Neural cell (in vitro differentiated cells): Measurements from ENCODE around the gene COPB2. TPM values are rescaled to one million over a fixed set of nuclear protein-coding genes. Genes with fewer than 3 reads are reported as not detected.

Experiments used
- H2AFZ ChIP-seq: fragments of 200-600, 300-800 bp; sonication (generic), shearing (Covaris generic); 2 replicates; pipeline ENCODE4 v1.6.0; 2014; ENCODE audit warnings: low read depth, mild to moderate bottlenecking, antibody characterized with exemption, low read length, moderate library complexity
- H3F3A ChIP-seq: fragments of 200-600 bp; shearing (Covaris generic); 2 replicates; pipeline ENCODE4 v1.6.1; 2016; ENCODE audit warnings: mild to moderate bottlenecking, moderate library complexity, mixed read lengths, antibody characterized with exemption, low read length; ENCODE audit not compliant: insufficient read depth, poor library complexity, severe bottlenecking
- H3K27ac ChIP-seq: fragments of 200-600, 300-800 bp; sonication (generic), shearing (Covaris generic); 2 replicates; pipeline ENCODE4 v1.5.1; 2014; ENCODE audit warnings: mild to moderate bottlenecking, low read length, moderate library complexity
- H3K27me3 ChIP-seq: fragments of 300-800, 200-600 bp; sonication (generic), shearing (Covaris generic); 2 replicates; pipeline ENCODE4 v1.6.0; 2014; ENCODE audit warnings: mild to moderate bottlenecking, low read depth, low read length, moderate library complexity; ENCODE audit not compliant: insufficient read depth
- H3K36me3 ChIP-seq: fragments of 300-800, 200-600 bp; sonication (generic), shearing (Covaris generic); 2 replicates; pipeline ENCODE4 v1.5.1; 2014; ENCODE audit warnings: mild to moderate bottlenecking, antibody characterized with exemption, low read length, moderate library complexity; ENCODE audit not compliant: insufficient read depth
- H3K4me2 ChIP-seq: fragments of 300-800, 200-600 bp; sonication (generic), shearing (Covaris generic); 2 replicates; pipeline ENCODE4 v1.6.0; 2014; ENCODE audit warnings: mild to moderate bottlenecking, low read length
- H3K4me3 ChIP-seq: fragments of 300-800, 200-600 bp; sonication (generic), shearing (Covaris generic); 2 replicates; pipeline ENCODE4 v1.5.1; 2014; ENCODE audit warnings: mild to moderate bottlenecking, low read length, moderate library complexity
- H3K79me2 ChIP-seq: fragments of 200-600 bp; shearing (Covaris generic); replicated peaks from 2 replicates; pipeline ENCODE4 v1.6.0; 2014; ENCODE audit warnings: mild to moderate bottlenecking, low read length, moderate library complexity; ENCODE audit not compliant: insufficient read depth
- H3K9ac ChIP-seq: fragments of 300-800, 200-600 bp; sonication (generic), shearing (Covaris generic); 2 replicates; pipeline ENCODE4 v1.6.1; 2016; ENCODE audit warnings: mild to moderate bottlenecking, low read length, mixed read lengths
- H3K9me2 ChIP-seq: fragments of 200-600 bp; shearing (Covaris generic); 2 replicates; pipeline ENCODE4 v1.6.1; 2016; ENCODE audit warnings: mild to moderate bottlenecking, low read length, mixed read lengths; ENCODE audit not compliant: insufficient read depth
- H3K9me3 ChIP-seq: fragments of 200-600, 300-800 bp; sonication (generic), shearing (Covaris generic); 2 replicates; pipeline ENCODE4 v1.6.1; 2016; ENCODE audit warnings: mild to moderate bottlenecking, mixed run types, low read length, moderate library complexity, mixed read lengths
- H4K20me1 ChIP-seq: fragments of 200-600 bp; shearing (Covaris generic); 2 replicates; pipeline ENCODE4 v1.6.1; 2016; ENCODE audit warnings: mild to moderate bottlenecking, mixed run types; ENCODE audit not compliant: insufficient read depth
- CTCF ChIP-seq: fragments of 450-650 bp; IDR thresholded peaks from 2 replicates; pipeline ENCODE4 v1.5.1; 2014; ENCODE audit warnings: antibody characterized with exemption, mild to moderate bottlenecking, moderate library complexity; ENCODE audit not compliant: poor library complexity, severe bottlenecking
- EP300 ChIP-seq: fragments of 450-650 bp; conservative IDR thresholded peaks from 2 replicates; pipeline ENCODE4 v1.6.1; 2014; ENCODE audit warnings: antibody characterized with exemption, mild to moderate bottlenecking, moderate library complexity; ENCODE audit not compliant: poor library complexity, severe bottlenecking
- EZH2 ChIP-seq: fragments of 200-600, 300-800 bp; shearing (Covaris generic), sonication (generic); IDR thresholded peaks from 2 replicates; pipeline ENCODE4 v1.6.1; 2014; ENCODE audit warnings: antibody characterized with exemption, low read length, borderline replicate concordance, mild to moderate bottlenecking; ENCODE audit not compliant: insufficient read depth, poor library complexity, severe bottlenecking
- MXI1 ChIP-seq: fragments of 450-650 bp; conservative IDR thresholded peaks from 2 replicates; pipeline ENCODE4 v1.6.1; 2014; ENCODE audit warnings: antibody characterized with exemption, mild to moderate bottlenecking; ENCODE audit not compliant: poor library complexity, severe bottlenecking
- POLR2AphosphoS5 ChIP-seq: IDR thresholded peaks from 2 replicates; pipeline ENCODE4 v1.6.1; 2012
- RAD21 ChIP-seq: fragments of 450-650 bp; conservative IDR thresholded peaks from 2 replicates; pipeline ENCODE4 v1.6.1; 2014; ENCODE audit warnings: antibody characterized with exemption, mild to moderate bottlenecking, moderate library complexity
- REST ChIP-seq: IDR thresholded peaks from 2 replicates; pipeline ENCODE4 v1.6.1; 2012; ENCODE audit warnings: borderline replicate concordance
- SMC3 ChIP-seq: fragments of 450-650 bp; conservative IDR thresholded peaks from 2 replicates; pipeline ENCODE4 v1.6.1; 2014; ENCODE audit warnings: antibody characterized with exemption, mild to moderate bottlenecking, moderate library complexity; ENCODE audit not compliant: poor library complexity
- TAF1 ChIP-seq: IDR thresholded peaks from 2 replicates; pipeline ENCODE4 v1.6.1; 2012; ENCODE audit warnings: low read depth
- polyA plus RNA-seq: library from polyadenylated mRNA; depleted of rRNA; stranded (reverse); fragments of >200 nt; gene quantifications from 2 replicates; pipeline ENCODE4 v1.2.3, GENCODE V29; 2014
- small RNA-seq, 3 experiments: library from RNA; depleted of rRNA; stranded (forward); fragments of <200 nt; gene quantifications; one replicate each; pipeline ENCODE3, GENCODE V24; 2012

Gene COPB2
- polyA plus RNA-seq, 1 donor from 2014 or later, result 63.5 TPM

- Histone ChIP-seq H3K4me2 (no peak overlapping the region), H2AFZ (no peak overlapping the region), H3K79me2 (no peaks in the 10 kb centered on the region), H3K27ac (no peak overlapping the region), H4K20me1 (no peaks in the 10 kb centered on the region), H3K36me3 (no peaks in the 10 kb centered on the region), H3K9ac (no peak overlapping the region), H3K9me2 (no peaks in the 10 kb centered on the region), H3K27me3 (no peaks in the 10 kb centered on the region), H3F3A (no peaks in the 10 kb centered on the region), H3K9me3 (no peaks in the 10 kb centered on the region), H3K4me3 (no peak overlapping the region)
- no peak for TF ChIP-seq SMC3
- TF ChIP-seq POLR2AphosphoS5, result no peak
- TF ChIP-seq RAD21, result no peak
- TF ChIP-seq MXI1, result no peak
- TF ChIP-seq CTCF, result no peak
- TF ChIP-seq TAF1, result no peak
- TF ChIP-seq EZH2, result no peak
- TF ChIP-seq REST, result no peak
- TF ChIP-seq EP300, result no peak
These were observed 81.6 kb downstream of the COPB2 start for GRCh38 chr3:139307601-139308555.

Small RNA genes within 50 kb of the gene (small RNA-seq; reads per million reads assigned to genes)
- gene RF00026, result 0 reads per million in 3 experiments

Other genes starting within 250 kb of the COPB2 start
- 70.2 and 80.7 TPM in 2 replicates for gene MRPS22, start 45.6 kb downstream of the COPB2 start, polyA plus RNA-seq
- gene RBP2, start 86.9 kb upstream of the COPB2 start, polyA plus RNA-seq, result not detected in 2 replicates
- 30.0 and 47.5 TPM in 2 replicates for gene RBP1, start 150.1 kb upstream of the COPB2 start, polyA plus RNA-seq